Right lobe of liver (tissue), 6 donors: Measurements from ENCODE around the gene HHAT. TPM values are rescaled to one million over a fixed set of nuclear protein-coding genes. Genes with fewer than 3 reads are reported as not detected.

ENCODE experiments used
- ATAC-seq, 4 donors: fragments of 200-7000 bp; cut with Tn5 transposase; one replicate each; pipeline ENCODE4 v1.9.1; 2020; ENCODE audit warnings: mild to moderate bottlenecking in 4 of 4, moderate library complexity in 4 of 4
- DNase-seq, 3 donors: peaks; one replicate each; pipeline ENCODE4 v3.0.0-alpha.2; 2020
- H3K27ac ChIP-seq, 3 donors: fragments of 200-600 bp; one replicate each; pipeline ENCODE4 v1.8.0; 2022
- H3K27me3 ChIP-seq, 2 donors: fragments of 200-600 bp; one replicate each; pipeline ENCODE4 v1.8.0; 2022
- H3K36me3 ChIP-seq, 4 donors: fragments of 200-600 bp; sonication (generic) in 1 of 4; one replicate each; pipeline versions ENCODE4 v1.5.1 to v1.8.0; 2017 to 2022; ENCODE audit warnings: control low read depth in 1 of 4
- H3K4me1 ChIP-seq, 4 donors: fragments of 200-600 bp; sonication (generic) in 1 of 4; one replicate each; pipeline versions ENCODE4 v1.5.1 to v1.8.0; 2017 to 2022; ENCODE audit warnings: control low read depth in 1 of 4
- H3K4me3 ChIP-seq, 3 donors: fragments of 200-600 bp; one replicate each; pipeline ENCODE4 v1.8.0; 2022
- H3K9me3 ChIP-seq, 4 donors: fragments of 200-600 bp; sonication (generic) in 1 of 4; one replicate each; pipeline versions ENCODE4 v1.5.1 to v1.8.0; 2017 to 2022; ENCODE audit warnings: control low read depth in 1 of 4
- POLR2A ChIP-seq: fragments of 450-650 bp; IDR thresholded peaks from one replicate; pipeline ENCODE4 v1.6.1; 2017; ENCODE audit warnings: antibody characterized with exemption, mild to moderate bottlenecking
- WGBS: methylation state at CpG from one replicate; pipeline ENCODE4 v1.1.6; 2018; ENCODE audit warnings: low coverage, low lambda C conversion rate; ENCODE audit not compliant: insufficient coverage; ENCODE audit errors: missing lambda C conversion rate; 5-methylcytosine and 5-hydroxymethylcytosine counted together
- intact Hi-C, 2 donors: fragments of 100-400 bp; cut with DNase I; formaldehyde crosslinking; loops; one replicate each; pipeline versions ENCODE4 v1.11.2 to v1.14.1; 2022
- total RNA-seq, 6 experiments: library from RNA; depleted of rRNA in 2 of 6; stranded (reverse); fragments of >200 nt in 2 of 6; fragmentation: NEBNext Ultra II Directional in 3 of 6; extraction: Animal tissue kit (Norgen Biotek cat#: 25700) in 3 of 6; gene quantifications; one replicate each; pipeline versions ENCODE4 v1.1.0 to v1.2.4, GENCODE V29; 2016 to 2023
- TF ChIP-seq, protein P1 (sequence below), 4 donors: fragments of 200-600 bp in 3 of 4; fragments of 450-650 bp in 1 of 4; IDR thresholded peaks; one replicate each; pipeline versions ENCODE4 v1.5.1 to v1.8.0; 2016 to 2022; ENCODE audit warnings: antibody characterized with exemption in 4 of 4, mild to moderate bottlenecking in 2 of 4
- donor health status: DM: no; HTN: yes; CAD: no.
- donor health status: DM: no; HTN: no; CAD: no.
- donor health status: DM: no; HTN: no; CAD: no.
- donor health status: DM: no; HTN: yes; CAD: no.
- donor health status: DM: no; HTN: yes; CAD: no.

Gene HHAT
- total RNA-seq, 6 experiments from 2014 or later: 2.2 to 4.1 (median 2.7) TPM

DNA sequence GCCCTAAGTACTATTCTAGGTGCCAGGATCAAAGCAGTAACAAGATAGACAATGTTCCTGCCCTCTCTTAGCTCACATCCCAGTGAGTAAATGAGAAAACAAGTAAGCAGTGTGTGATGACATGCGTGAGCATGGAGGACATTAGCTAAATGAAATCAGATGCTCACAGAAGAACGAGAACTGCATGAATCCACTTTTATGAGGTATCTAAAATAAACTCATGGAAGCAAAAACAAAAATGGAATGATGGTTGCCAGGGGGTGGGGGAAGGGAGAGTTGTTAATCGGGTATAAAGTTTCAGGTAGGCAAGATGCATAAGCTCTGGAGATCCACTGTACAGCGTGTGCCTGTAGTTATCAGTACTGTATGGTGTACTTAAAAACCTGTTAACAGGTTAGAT lies 195.1 kb downstream of the HHAT start:
- no peak overlapping the region for H3K4me3 ChIP-seq
- ATAC-seq: no peak
- H3K27me3 ChIP-seq: no peaks in the 10 kb centered on the region
- TF ChIP-seq, protein P1, sequence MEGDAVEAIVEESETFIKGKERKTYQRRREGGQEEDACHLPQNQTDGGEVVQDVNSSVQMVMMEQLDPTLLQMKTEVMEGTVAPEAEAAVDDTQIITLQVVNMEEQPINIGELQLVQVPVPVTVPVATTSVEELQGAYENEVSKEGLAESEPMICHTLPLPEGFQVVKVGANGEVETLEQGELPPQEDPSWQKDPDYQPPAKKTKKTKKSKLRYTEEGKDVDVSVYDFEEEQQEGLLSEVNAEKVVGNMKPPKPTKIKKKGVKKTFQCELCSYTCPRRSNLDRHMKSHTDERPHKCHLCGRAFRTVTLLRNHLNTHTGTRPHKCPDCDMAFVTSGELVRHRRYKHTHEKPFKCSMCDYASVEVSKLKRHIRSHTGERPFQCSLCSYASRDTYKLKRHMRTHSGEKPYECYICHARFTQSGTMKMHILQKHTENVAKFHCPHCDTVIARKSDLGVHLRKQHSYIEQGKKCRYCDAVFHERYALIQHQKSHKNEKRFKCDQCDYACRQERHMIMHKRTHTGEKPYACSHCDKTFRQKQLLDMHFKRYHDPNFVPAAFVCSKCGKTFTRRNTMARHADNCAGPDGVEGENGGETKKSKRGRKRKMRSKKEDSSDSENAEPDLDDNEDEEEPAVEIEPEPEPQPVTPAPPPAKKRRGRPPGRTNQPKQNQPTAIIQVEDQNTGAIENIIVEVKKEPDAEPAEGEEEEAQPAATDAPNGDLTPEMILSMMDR (IDR thresholded peaks at IDR 0.05): no peak
- no peak for TF ChIP-seq POLR2A
- DNase-seq: no peak
- H3K9me3 ChIP-seq: no peaks in the 10 kb centered on the region
- no peak overlapping the region for H3K27ac ChIP-seq
- 93% methylated on average over 4 of the region's 4 CpGs for WGBS
- no peaks in the 10 kb centered on the region for H3K4me1 ChIP-seq
- H3K36me3 ChIP-seq: no peaks in the 10 kb centered on the region
- intact Hi-C loops: no loop called here

DNA sequence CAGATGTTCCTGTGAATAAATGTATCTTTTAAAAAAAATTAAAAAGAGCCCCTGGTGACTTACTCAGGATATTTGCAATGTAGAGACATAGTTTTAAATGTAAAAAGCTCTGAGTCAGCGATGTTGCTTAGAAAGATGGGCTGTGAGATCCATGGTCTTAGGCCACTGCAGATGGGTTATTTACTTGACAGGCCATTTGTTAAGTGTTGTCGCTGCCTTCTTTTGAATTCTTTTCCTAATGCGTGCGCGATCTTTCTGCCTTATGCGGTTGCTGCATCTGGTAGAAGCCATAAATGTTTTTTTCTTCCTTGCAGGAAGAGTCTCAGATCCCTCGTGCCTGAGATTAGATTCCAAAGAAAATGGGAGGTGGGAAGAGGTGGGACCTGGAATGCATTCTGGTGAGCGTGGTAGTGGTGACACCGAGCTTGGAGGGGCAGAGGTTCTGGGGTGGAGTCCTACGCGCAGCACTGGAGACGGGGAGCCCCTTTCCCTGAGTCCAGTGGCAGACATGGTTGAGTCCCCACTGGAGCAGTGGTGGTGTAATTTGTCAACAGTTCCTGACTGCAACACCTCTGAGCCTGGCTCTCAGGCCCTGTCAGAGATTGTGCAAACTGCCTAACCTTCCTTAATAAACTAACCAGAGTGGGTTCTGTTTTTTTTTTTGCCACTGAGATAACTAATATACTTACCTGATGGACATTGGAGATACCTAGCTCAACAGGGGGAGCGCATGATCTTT lies 197.2 kb downstream of the HHAT start:
- Histone ChIP-seq H3K9me3 (no peaks in the 10 kb centered on the region), H3K27me3 (no peaks in the 10 kb centered on the region), H3K4me3 (no peak overlapping the region), H3K36me3 (no peaks in the 10 kb centered on the region), H3K4me1 (no peaks in the 10 kb centered on the region), H3K27ac (no peak overlapping the region)
- 84% methylated on average over 10 of the region's 13 CpGs for WGBS
- TF ChIP-seq, protein P1 (IDR thresholded peaks at IDR 0.05): no peak
- no peak for TF ChIP-seq POLR2A
- DNase-seq: no peak
- intact Hi-C loops: no loop called here
- ATAC-seq: no peak

DNA sequence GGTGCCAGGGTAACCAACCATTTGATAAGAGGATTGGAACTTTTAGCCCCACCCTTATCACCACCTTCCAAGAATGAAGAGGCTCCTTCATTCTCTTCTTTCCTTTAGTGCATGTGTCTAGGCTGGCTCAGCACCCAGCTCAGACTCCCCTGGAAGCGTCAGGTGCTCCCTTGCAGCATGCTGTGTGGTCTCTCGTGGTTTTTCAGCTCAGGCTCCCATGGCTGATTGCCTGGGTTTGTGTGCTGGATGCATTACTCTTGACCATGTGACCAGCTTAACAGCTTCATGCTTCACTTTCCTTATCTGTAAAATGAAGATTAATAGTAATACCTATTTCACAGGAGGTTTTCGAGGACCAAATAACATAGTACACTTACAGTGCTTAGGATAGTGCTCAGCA lies 198.4 kb downstream of the HHAT start:
- Histone ChIP-seq H3K4me1 (no peaks in the 10 kb centered on the region), H3K27ac (no peak overlapping the region), H3K4me3 (no peak overlapping the region), H3K27me3 (no peaks in the 10 kb centered on the region), H3K9me3 (no peaks in the 10 kb centered on the region), H3K36me3 (no peaks in the 10 kb centered on the region)
- DNase-seq (no peak), ATAC-seq (no peak)
- TF ChIP-seq POLR2A: no peak
- TF ChIP-seq, protein P1 (IDR thresholded peaks at IDR 0.05): no peak
- WGBS: 90% methylated on average over 2 of the region's 3 CpGs
- intact Hi-C loops: no loop called here

DNA sequence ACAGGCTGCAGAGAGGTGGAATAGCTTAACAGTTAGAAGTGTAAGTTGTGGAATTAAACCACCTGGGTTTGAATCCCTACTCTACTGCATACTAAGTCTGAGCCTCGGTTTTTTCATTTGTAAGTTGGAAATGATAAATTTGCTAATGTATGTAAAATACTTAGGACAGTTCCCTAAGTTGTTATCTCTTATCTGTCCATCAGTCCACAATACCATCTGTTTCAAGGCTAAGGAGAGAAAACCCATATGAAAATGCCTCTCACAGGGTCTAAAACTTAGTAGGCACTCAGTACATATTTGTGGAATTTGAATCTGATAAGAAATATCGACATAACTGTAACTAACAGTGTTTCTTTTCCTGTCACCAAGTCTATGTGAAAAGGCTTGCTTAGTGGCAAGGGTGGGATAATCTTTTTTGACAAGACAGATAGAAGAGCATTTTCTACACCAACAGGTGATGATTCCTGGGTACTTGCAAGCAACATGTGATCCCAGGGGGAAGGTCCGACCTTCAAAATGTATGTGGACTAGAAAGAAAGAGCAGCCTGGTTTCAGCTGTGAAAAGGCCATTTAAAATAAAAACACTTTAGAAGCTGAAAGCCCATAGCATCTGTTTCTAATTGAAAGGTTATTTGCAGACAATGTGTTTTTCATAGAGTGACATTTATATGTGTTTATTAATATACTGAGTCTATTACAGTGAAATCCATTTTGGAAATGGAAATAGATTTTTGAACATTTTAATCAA lies 202.9 kb downstream of the HHAT start:
- Histone ChIP-seq H3K9me3 (no peaks in the 10 kb centered on the region), H3K27ac (no peak overlapping the region), H3K4me1 (no peaks in the 10 kb centered on the region), H3K4me3 (no peak overlapping the region), H3K27me3 (no peaks in the 10 kb centered on the region), H3K36me3 (no peaks in the 10 kb centered on the region)
- no peak for DNase-seq
- 42% methylated on average over 3 of the region's 3 CpGs for WGBS
- intact Hi-C loops: no loop called here
- no peak for TF ChIP-seq POLR2A
- TF ChIP-seq, protein P1 (IDR thresholded peaks at IDR 0.05): no peak
- no peak for ATAC-seq
